Sigmoid colon (tissue), 4 donors: ENCODE measurements around the gene BACH1.

Source experiments
- POLR2A ChIP-seq, 2 donors: fragments of 450-650 bp; IDR thresholded peaks; one replicate each; pipeline ENCODE4 v1.6.1; 2016; ENCODE audit warnings: antibody characterized with exemption in 2 of 2, mild to moderate bottlenecking in 2 of 2, moderate library complexity in 2 of 2
- POLR2AphosphoS5 ChIP-seq, 4 donors: sonication (generic); formaldehyde crosslinking; IDR thresholded peaks; one replicate each; pipeline ENCODE4 v1.6.1; 2017; ENCODE audit warnings: antibody characterized with exemption in 4 of 4
- TF ChIP-seq, protein P1 (sequence below), 4 experiments: fragments of 450-650 bp in 3 of 4; fragments of 200-600 bp in 1 of 4; IDR thresholded peaks; one replicate each; pipeline ENCODE4 v1.5.1; 2016 to 2019; ENCODE audit warnings: antibody characterized with exemption in 4 of 4, mild to moderate bottlenecking in 3 of 4, moderate library complexity in 2 of 4

- TF ChIP-seq, protein P1, sequence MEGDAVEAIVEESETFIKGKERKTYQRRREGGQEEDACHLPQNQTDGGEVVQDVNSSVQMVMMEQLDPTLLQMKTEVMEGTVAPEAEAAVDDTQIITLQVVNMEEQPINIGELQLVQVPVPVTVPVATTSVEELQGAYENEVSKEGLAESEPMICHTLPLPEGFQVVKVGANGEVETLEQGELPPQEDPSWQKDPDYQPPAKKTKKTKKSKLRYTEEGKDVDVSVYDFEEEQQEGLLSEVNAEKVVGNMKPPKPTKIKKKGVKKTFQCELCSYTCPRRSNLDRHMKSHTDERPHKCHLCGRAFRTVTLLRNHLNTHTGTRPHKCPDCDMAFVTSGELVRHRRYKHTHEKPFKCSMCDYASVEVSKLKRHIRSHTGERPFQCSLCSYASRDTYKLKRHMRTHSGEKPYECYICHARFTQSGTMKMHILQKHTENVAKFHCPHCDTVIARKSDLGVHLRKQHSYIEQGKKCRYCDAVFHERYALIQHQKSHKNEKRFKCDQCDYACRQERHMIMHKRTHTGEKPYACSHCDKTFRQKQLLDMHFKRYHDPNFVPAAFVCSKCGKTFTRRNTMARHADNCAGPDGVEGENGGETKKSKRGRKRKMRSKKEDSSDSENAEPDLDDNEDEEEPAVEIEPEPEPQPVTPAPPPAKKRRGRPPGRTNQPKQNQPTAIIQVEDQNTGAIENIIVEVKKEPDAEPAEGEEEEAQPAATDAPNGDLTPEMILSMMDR (IDR thresholded peaks at IDR 0.05), result no peak
- TF ChIP-seq POLR2AphosphoS5 (IDR thresholded peaks at IDR 0.05) (no peak), POLR2A (IDR thresholded peaks at IDR 0.05) (no peak)
Observed at GRCh38 chr21:29305561-29305960, 6.8 kb downstream of the BACH1 start.
